ENCODE measurements around the gene CSF1R. TPM values are rescaled to one million over a fixed set of nuclear protein-coding genes. Genes with fewer than 3 reads are reported as not detected.
A peak's percentile ranks its signal among the peaks of the same experiment; 100 is the strongest.
"Not testable (repeated sequence)": the region's sequence is repeated elsewhere in the genome, so short reads cannot be mapped to it uniquely, and the experiment has no call there.

Gene CSF1R
- total and polyA plus RNA-seq, 4 donors = 16.8 to 66.5 (median 47.8) TPM

DNA sequence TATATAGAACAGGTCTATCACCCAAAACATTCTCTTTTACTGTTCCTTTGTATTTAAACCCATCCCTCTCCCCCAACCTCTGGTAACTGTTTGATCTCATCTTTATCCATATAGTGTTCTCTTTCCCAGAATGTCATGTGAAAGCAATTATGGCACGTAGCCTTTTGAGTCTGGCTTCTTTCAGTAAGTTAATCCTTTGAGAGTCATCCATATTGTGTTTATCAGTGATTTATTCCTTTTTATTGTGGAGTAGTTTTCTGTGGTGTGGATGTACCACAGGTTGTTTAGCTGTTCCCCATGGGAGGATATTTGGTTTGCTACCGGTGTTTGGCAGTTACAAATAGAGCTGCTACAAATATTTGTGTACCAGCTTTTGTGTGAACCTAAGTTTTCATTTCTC is 47.8 kb downstream of the CSF1R start:
- Histone ChIP-seq H3K27ac (ENCODE audit: low read depth, low read length) (no peak overlapping the region), H3K27me3 (ENCODE audit: control insufficient read depth, insufficient read depth, low read length) (no peaks in the 10 kb centered on the region), H3K36me3 (ENCODE audit: control insufficient read depth, insufficient read depth, low read length) (peaks cover 42% of the 10 kb centered on the region), H3K9me3 (ENCODE audit: control insufficient read depth, insufficient read depth, low read length) (no peaks in the 10 kb centered on the region), H3K4me3 (ENCODE audit: low read depth, low read length) (no peak overlapping the region), H3K4me1 (ENCODE audit: control insufficient read depth, insufficient read depth, low read length) (no peaks in the 10 kb centered on the region)
- WGBS (ENCODE audit: insufficient coverage) = 38% methylated on average over 1 of the region's 2 CpGs
- no peak for DNase-seq (ENCODE audit: low read depth in 4 of 6, low spot score in 6 of 6)

DNA sequence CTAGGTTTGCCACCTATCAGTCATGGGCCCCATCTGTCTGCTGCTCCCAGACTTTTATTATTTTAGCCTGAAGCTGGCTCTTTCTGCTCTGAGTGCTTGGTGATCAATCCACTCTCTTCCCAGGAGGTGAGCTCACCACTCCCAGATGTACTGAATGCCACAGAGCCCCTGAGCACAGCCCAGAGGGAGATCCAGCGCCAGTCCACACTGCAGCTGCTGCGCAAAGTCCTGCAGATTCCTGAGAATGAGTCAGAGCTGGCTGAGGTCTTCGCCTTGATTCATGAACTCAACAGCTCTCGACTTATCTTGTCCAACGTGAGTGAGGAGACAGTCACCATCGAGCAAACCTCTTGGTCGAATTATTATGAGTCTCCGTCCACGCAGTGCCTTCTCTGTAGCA is 49.8 kb downstream of the CSF1R start:
- H3K9me3 ChIP-seq (ENCODE audit: control insufficient read depth, insufficient read depth, low read length) = no peaks in the 10 kb centered on the region
- no peaks in the 10 kb centered on the region for H3K27me3 ChIP-seq (ENCODE audit: control insufficient read depth, insufficient read depth, low read length)
- WGBS (ENCODE audit: insufficient coverage) = 85% methylated on average over 7 of the region's 9 CpGs
- H3K4me1 ChIP-seq (ENCODE audit: control insufficient read depth, insufficient read depth, low read length) = no peaks in the 10 kb centered on the region
- DNase-seq (ENCODE audit: low read depth in 4 of 6, low spot score in 6 of 6) = no peak
- peaks cover 42% of the 10 kb centered on the region for H3K36me3 ChIP-seq (ENCODE audit: control insufficient read depth, insufficient read depth, low read length)
- H3K27ac ChIP-seq (ENCODE audit: low read depth, low read length) = no peak overlapping the region
- H3K4me3 ChIP-seq (ENCODE audit: low read depth, low read length) = no peak overlapping the region

DNA sequence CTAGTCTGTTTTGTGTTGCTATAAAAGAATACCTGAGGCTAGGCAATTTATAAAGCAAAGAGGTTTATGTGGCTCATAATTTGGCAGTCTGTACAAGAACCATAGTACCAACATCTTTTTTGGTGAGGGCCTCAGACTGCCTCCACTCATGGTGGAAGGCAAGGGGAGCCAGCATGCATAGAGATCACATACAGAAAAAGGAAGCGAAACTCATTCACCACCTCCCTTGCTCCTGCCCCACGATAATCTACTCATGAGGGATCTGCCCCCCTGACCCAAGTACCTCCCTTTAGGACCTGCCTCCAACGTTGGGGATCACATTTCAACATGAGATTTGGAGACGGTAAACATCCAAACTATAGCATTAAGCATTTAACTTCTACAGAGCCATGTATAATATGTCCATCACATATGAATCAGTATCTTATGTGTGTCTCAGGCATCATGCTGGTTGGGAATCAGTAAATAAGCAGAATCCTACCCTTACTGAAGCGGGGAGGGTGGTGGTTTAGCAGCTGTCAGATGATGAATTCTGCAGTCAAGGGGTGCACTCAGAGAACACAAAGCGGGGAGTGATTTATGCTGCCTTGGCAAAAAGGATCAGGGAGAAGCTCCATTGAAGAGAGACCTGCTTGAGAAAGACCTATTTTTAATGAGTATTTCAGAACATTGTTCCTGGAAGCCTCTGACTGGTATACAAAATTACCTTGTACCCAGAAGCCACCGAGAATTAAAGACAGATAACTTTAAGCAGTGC is 51.0 kb downstream of the CSF1R start:
- H3K36me3 ChIP-seq (ENCODE audit: control insufficient read depth, insufficient read depth, low read length) = peaks cover 38% of the 10 kb centered on the region
- H3K4me3 ChIP-seq (ENCODE audit: low read depth, low read length) = no peak overlapping the region
- H3K27me3 ChIP-seq (ENCODE audit: control insufficient read depth, insufficient read depth, low read length) = no peaks in the 10 kb centered on the region
- H3K27ac ChIP-seq (ENCODE audit: low read depth, low read length) = no peak overlapping the region
- H3K4me1 ChIP-seq (ENCODE audit: control insufficient read depth, insufficient read depth, low read length) = no peaks in the 10 kb centered on the region
- 68% methylated on average over 4 of the region's 7 CpGs for WGBS (ENCODE audit: insufficient coverage)
- DNase-seq (ENCODE audit: low read depth in 4 of 6, low spot score in 6 of 6) = no peak
- H3K9me3 ChIP-seq (ENCODE audit: control insufficient read depth, insufficient read depth, low read length) = no peaks in the 10 kb centered on the region

DNA sequence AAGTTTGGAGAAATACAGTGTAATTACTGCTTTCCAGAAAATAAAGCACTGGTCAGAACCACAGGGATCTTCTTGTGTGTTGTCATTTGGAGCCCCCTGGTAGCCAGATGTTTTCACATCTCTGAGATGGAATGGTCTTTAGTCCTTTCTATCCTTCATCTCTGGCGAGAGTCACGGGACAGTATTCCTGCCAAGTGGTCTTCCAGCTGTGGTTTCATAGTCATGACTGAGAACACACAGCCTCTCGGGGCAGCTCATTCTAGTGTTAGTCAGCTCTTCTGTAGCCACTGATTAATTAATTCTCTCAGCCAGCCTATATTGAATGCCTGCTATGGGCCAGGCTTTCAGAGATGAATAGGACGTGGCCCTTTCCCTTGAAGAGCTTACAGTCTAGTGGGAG is 51.7 kb downstream of the CSF1R start:
- peaks cover 38% of the 10 kb centered on the region for H3K36me3 ChIP-seq (ENCODE audit: control insufficient read depth, insufficient read depth, low read length)
- 62% methylated on average over 3 of the region's 4 CpGs for WGBS (ENCODE audit: insufficient coverage)
- H3K9me3 ChIP-seq (ENCODE audit: control insufficient read depth, insufficient read depth, low read length) = no peaks in the 10 kb centered on the region
- no peaks in the 10 kb centered on the region for H3K27me3 ChIP-seq (ENCODE audit: control insufficient read depth, insufficient read depth, low read length)
- no peak overlapping the region for H3K4me3 ChIP-seq (ENCODE audit: low read depth, low read length)
- peak in 2 of 6 donors; percentile 15 to 23 for DNase-seq (ENCODE audit: low read depth in 4 of 6, low spot score in 6 of 6)
- H3K4me1 ChIP-seq (ENCODE audit: control insufficient read depth, insufficient read depth, low read length) = no peaks in the 10 kb centered on the region
- no peak overlapping the region for H3K27ac ChIP-seq (ENCODE audit: low read depth, low read length)

DNA sequence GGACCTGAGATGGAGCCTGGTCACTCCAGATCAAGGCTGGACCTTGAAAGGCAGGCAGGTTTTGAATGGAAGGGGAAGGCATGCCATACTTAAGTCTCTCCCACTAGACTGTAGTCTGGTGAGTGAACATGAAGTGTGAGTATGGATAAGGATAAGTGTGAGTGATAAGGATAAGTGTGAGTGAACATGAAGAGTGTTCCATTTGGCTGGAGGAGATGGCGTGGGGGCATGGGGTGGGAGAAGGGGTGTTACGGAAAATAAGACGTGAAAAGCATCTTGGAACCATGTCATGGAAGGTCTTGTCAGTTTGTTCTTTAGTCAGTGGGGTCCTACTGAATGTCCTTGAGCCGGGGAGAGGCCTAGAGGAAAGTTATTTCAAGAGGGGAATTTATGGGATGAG is 53.0 kb downstream of the CSF1R start:
- H3K27me3 ChIP-seq (ENCODE audit: control insufficient read depth, insufficient read depth, low read length) = no peaks in the 10 kb centered on the region
- WGBS (ENCODE audit: insufficient coverage) = 100% methylated on average over 4 of the region's 4 CpGs
- H3K4me1 ChIP-seq (ENCODE audit: control insufficient read depth, insufficient read depth, low read length) = no peaks in the 10 kb centered on the region
- H3K4me3 ChIP-seq (ENCODE audit: low read depth, low read length) = no peak overlapping the region
- H3K9me3 ChIP-seq (ENCODE audit: control insufficient read depth, insufficient read depth, low read length) = no peaks in the 10 kb centered on the region
- peaks cover 41% of the 10 kb centered on the region for H3K36me3 ChIP-seq (ENCODE audit: control insufficient read depth, insufficient read depth, low read length)
- DNase-seq (ENCODE audit: low read depth in 4 of 6, low spot score in 6 of 6) = no peak
- no peak overlapping the region for H3K27ac ChIP-seq (ENCODE audit: low read depth, low read length)

DNA sequence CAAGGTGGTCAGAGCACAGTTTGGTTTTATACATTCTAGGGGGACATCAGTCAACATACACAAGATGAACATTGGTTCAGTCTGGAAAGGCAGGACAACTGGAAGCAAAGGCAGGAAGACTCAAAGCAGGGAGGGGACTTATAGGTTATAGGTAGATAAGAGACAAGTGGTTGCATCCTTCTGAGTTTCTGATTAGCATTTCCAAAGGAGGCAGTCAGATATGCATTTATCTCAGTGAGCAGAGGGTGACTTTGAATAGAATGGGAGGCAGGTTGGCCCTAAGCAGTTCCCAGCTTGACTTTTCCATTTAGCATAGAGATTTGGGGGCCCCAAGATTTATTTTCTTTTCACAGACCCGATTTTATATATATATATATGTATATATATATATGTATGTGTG is 58.3 kb downstream of the CSF1R start:
- no CpG with 5 or more reads among the region's 1 CpG for WGBS (ENCODE audit: insufficient coverage)
- not testable (repeated sequence) for H3K27ac ChIP-seq (ENCODE audit: low read depth, low read length); H3K4me1 ChIP-seq (ENCODE audit: control insufficient read depth, insufficient read depth, low read length); H3K4me3 ChIP-seq (ENCODE audit: low read depth, low read length); H3K9me3 ChIP-seq (ENCODE audit: control insufficient read depth, insufficient read depth, low read length); H3K27me3 ChIP-seq (ENCODE audit: control insufficient read depth, insufficient read depth, low read length); DNase-seq (ENCODE audit: low read depth in 4 of 6, low spot score in 6 of 6)
- peaks cover 40% of the 10 kb centered on the region for H3K36me3 ChIP-seq (ENCODE audit: control insufficient read depth, insufficient read depth, low read length)

DNA sequence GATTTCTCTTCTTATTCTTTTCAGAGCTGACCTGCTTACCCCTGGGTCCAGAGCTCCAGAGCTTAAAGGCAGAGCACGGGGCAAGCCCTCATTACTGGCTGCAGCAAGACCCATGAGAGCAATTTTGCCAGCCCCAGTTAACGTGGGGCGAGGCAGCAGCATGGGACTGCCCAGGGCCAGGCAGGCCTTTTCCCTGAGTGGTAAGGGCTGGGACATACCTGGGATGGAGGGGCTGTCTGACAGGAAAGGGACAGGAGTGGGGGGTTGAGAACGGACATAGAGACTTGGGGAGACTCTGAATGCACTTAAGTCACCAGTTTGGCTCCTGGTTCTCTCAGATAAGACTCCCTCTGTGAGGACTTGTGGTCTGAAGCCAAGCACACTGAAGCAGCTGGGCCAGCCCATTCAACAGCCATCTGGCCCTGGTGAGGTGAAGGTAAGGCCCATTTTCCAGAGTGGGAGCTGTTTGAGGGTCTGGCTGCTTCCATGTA is 59.6 kb downstream of the CSF1R start:
- Histone ChIP-seq H3K9me3 (ENCODE audit: control insufficient read depth, insufficient read depth, low read length) (no peaks in the 10 kb centered on the region), H3K4me1 (ENCODE audit: control insufficient read depth, insufficient read depth, low read length) (no peaks in the 10 kb centered on the region), H3K36me3 (ENCODE audit: control insufficient read depth, insufficient read depth, low read length) (peaks cover 40% of the 10 kb centered on the region), H3K27ac (ENCODE audit: low read depth, low read length) (no peak overlapping the region), H3K27me3 (ENCODE audit: control insufficient read depth, insufficient read depth, low read length) (no peaks in the 10 kb centered on the region), H3K4me3 (ENCODE audit: low read depth, low read length) (no peak overlapping the region)
- no peak for DNase-seq (ENCODE audit: low read depth in 4 of 6, low spot score in 6 of 6)
- WGBS (ENCODE audit: insufficient coverage) = 95% methylated on average over 4 of the region's 4 CpGs

DNA sequence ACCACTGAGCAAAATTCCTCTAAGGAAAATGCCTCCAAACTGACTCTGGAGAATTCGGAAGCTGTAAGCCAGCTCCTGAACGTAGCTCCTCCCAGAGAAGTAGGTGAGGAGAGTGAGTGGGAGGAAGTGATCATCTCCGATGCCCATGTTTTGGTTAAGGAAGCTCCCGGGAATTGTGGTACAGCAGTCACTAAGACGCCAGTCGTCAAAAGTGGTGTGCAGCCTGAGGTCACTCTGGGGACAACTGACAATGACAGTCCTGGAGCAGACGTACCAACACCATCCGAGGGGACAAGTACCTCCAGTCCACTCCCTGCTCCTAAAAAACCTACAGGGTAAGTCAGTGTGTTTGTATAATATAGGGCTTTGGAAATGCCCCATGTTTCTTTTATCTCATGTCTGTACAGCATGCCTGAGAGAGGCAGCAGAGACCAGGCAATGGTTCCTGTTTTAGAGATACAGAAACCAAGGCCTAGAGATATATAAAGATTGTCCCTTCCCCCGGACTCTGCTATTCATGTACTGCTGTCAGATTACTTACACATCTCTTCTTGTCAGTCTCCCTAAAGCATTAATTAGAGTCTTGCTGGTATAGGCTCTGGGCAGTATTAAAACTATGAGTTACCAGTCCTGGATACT is 61.9 kb downstream of the CSF1R start:
- Histone ChIP-seq H3K27ac (ENCODE audit: low read depth, low read length) (no peak overlapping the region), H3K36me3 (ENCODE audit: control insufficient read depth, insufficient read depth, low read length) (peaks cover 46% of the 10 kb centered on the region), H3K27me3 (ENCODE audit: control insufficient read depth, insufficient read depth, low read length) (no peaks in the 10 kb centered on the region), H3K4me1 (ENCODE audit: control insufficient read depth, insufficient read depth, low read length) (no peaks in the 10 kb centered on the region), H3K4me3 (ENCODE audit: low read depth, low read length) (no peak overlapping the region), H3K9me3 (ENCODE audit: control insufficient read depth, insufficient read depth, low read length) (no peaks in the 10 kb centered on the region)
- no peak for DNase-seq (ENCODE audit: low read depth in 4 of 6, low spot score in 6 of 6)
- 93% methylated on average over 2 of the region's 9 CpGs for WGBS (ENCODE audit: insufficient coverage)

DNA sequence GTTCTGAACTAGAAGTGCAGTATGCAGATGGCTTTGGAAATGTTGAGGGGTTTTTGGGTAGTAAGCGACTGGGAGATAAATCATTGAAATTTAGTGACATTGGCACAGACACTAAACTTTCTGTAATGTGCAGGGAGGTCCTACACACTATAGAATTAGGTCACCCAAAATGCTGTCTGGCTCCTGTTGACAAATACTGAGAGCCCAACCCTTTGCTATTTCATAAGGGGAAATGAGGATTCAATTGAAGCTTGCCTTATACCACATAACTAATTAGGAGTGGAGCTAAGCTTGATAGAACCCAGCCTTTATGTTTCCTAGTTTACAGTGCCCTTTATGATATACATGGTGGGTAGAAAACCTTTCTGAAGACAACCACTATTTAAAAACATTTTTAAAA is 63.2 kb downstream of the CSF1R start:
- Histone ChIP-seq H3K36me3 (ENCODE audit: control insufficient read depth, insufficient read depth, low read length) (peaks cover 50% of the 10 kb centered on the region), H3K27ac (ENCODE audit: low read depth, low read length) (no peak overlapping the region), H3K4me3 (ENCODE audit: low read depth, low read length) (no peak overlapping the region), H3K4me1 (ENCODE audit: control insufficient read depth, insufficient read depth, low read length) (no peaks in the 10 kb centered on the region), H3K9me3 (ENCODE audit: control insufficient read depth, insufficient read depth, low read length) (no peaks in the 10 kb centered on the region), H3K27me3 (ENCODE audit: control insufficient read depth, insufficient read depth, low read length) (no peaks in the 10 kb centered on the region)
- DNase-seq (ENCODE audit: low read depth in 4 of 6, low spot score in 6 of 6) = no peak
- WGBS (ENCODE audit: insufficient coverage) = no CpG with 5 or more reads among the region's 1 CpG

DNA sequence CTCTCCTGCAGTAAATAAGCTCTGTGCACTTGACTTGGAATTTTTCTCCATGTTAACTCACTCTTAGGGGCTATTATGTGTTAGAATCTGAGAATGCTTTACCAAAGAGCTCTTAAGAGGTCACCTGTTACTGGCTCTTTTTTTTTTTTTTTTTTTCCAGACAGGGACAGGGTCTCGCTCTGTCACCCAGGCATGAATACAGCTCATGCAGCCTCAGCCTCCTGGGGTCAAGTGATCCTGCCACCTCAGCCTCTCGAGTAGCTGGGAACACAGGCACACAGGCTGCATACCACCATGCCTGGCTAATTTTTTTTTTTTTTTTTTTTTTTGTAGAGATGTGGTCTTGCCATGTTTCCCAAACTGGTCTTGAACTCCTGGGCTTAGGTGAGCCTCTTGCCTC is 63.7 kb downstream of the CSF1R start:
- Histone ChIP-seq H3K4me3 (ENCODE audit: low read depth, low read length) (no peak overlapping the region), H3K27me3 (ENCODE audit: control insufficient read depth, insufficient read depth, low read length) (no peaks in the 10 kb centered on the region), H3K4me1 (ENCODE audit: control insufficient read depth, insufficient read depth, low read length) (no peaks in the 10 kb centered on the region), H3K27ac (ENCODE audit: low read depth, low read length) (no peak overlapping the region), H3K9me3 (ENCODE audit: control insufficient read depth, insufficient read depth, low read length) (no peaks in the 10 kb centered on the region), H3K36me3 (ENCODE audit: control insufficient read depth, insufficient read depth, low read length) (peaks cover 50% of the 10 kb centered on the region)
- 56% methylated on average over 2 of the region's 2 CpGs for WGBS (ENCODE audit: insufficient coverage)
- DNase-seq (ENCODE audit: low read depth in 4 of 6, low spot score in 6 of 6) = no peak
